Dermis microvascular lymphatic vessel endothelial cell (primary cell): ENCODE measurements around the gene PDZK1. TPM values are rescaled to one million over a fixed set of nuclear protein-coding genes. Genes with fewer than 3 reads are reported as not detected.
"Not testable (repeated sequence)": the region's sequence is repeated elsewhere in the genome, so short reads cannot be mapped to it uniquely, and the experiment has no call there.

Experiments used
- DNase-seq, 2 donors: peaks; one replicate each; pipeline versions ENCODE4 v3.0.0 to v3.0.0-alpha.2; 2010; ENCODE audit warnings: low read depth in 2 of 2
- total RNA-seq: library from RNA; depleted of rRNA; stranded (reverse); fragments of >200 nt; gene quantifications from 2 replicates; pipeline ENCODE4 v1.2.1, GENCODE V29; 2014

The PDZK1 gene
- total RNA-seq, 1 donor from 2014 or later = not detected

DNA sequence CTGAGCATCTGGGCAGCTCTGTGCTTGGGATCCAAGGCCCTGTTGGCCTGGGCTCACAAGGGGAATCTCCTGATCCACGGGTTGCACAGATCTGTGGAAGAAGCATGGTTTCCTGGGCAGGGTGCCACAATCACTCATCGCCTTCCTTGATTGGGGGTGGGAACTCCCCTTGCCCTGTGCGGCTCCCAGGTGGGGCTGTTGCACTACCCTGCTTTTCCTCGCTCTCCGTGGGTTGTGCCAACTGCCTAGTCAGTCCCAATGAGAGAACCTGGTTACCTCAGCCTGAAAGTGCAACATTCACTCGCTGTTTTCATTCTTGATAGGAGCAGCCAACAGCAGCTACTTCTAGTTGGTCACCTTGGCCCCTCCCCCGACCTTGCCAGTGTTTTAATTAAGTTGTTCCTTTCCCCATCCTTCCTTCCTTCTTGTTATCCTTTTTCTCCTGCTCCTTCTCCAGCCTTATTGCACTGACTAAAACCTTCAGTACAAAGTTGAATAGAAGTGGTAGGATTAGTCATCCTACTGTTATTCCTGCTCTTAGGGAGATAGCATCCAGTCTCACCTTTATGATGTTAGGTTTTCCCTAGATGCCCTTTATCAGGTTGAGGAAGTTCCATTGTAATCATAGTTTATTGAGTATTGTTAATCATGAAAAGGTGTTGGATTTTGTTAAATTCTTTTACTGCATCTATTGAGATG lies 50.8 kb downstream of the PDZK1 start:
- DNase-seq = not testable (repeated sequence)

DNA sequence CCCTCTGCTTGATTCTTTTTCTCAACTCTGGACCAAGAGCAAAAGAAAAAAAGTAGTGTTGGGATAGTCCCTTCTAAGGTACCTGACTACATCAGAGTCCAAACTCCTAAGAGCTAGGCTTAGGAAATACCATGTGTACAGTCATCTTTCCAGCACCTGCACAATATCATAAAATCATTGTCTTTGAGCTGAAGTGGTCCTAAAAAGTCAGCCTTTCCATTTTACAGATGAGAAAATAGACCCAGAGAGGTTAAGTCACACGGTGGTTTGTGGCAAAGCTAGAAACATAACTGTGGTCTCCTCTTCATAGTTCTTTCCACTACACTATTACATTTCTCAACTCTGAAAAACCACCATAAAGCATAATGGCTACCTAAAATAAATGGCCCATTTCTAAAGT lies 63.2 kb downstream of the PDZK1 start:
- DNase-seq = not testable (repeated sequence)

DNA sequence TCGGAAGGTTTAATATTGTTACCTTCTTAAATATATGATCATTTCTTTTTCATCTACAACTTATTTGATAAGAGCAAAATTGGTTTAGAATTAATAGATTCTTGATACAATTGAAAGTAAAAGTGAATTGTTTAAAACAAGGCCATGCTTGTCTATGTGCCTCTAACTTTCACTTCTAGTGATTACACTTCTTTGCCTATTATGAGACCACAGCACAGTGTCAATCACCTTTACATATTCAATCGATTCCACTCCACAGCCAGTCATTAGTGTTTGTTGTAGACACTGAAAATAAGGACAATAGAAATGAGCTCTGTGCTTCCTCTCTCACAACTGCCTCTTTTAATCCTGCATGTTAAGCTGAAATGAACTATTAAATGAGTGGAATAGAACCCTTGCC lies 65.3 kb downstream of the PDZK1 start:
- not testable (repeated sequence) for DNase-seq

DNA sequence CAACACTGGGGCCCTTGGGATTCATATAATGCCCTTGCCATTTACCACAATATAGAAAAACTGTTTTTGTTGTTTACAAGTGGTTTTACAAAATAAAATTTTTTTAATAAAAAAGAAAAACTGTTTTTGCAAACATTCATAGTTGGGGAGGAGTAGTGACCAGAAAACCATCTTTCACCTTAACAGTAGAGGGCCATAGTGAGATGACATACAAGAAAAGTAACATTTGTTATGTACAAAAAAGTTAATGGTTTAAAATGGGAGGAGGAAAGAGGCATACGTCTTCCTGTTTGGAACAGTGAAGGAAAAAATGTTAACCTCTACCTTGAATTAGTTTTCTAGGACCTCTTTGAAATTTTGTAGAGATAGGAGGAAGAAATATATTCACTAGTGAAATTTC lies 70.9 kb downstream of the PDZK1 start:
- not testable (repeated sequence) for DNase-seq

DNA sequence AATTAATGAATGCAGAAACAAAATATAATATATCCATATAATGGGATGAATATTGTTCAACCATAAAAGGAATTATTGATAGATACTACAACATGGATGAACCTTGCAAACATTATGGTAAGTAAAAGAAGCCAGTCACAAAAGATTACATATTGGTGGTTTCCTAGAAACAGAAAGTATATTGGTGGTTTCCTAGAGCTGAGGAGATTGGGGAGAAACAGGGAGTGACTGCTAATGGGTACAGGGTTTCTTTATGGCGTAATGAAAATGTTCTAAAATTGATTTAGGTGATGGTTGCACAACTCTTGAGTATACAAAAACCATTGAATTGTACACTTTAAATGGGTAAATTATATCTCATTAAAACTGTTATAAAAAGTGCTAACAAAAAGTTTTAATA lies 85.0 kb downstream of the PDZK1 start:
- not testable (repeated sequence) for DNase-seq

Other genes starting within 250 kb of the PDZK1 start
- gene GPR89A, start 99.4 kb downstream of the PDZK1 start, total RNA-seq = 17.3 and 17.5 TPM in 2 replicates
- gene CD160, start 12.1 kb upstream of the PDZK1 start, total RNA-seq = not detected in 2 replicates
- 10.4 and 12.8 TPM in 2 replicates for gene RNF115, start 116.7 kb upstream of the PDZK1 start, total RNA-seq
- gene POLR3C, start 116.8 kb upstream of the PDZK1 start, total RNA-seq = 21.2 and 25.7 TPM in 2 replicates
- gene NUDT17, start 138.3 kb upstream of the PDZK1 start, total RNA-seq = 1.9 and 2.8 TPM in 2 replicates
- gene PIAS3, start 151.7 kb upstream of the PDZK1 start, total RNA-seq = 4.5 and 6.4 TPM in 2 replicates
- gene ANKRD35, start 178.5 kb upstream of the PDZK1 start, total RNA-seq = under 0.01 TPM in 2 replicates
- gene ITGA10, start 202.7 kb upstream of the PDZK1 start, total RNA-seq = 1.6 and 4.9 TPM in 2 replicates
- gene PEX11B, start 211.3 kb upstream of the PDZK1 start, total RNA-seq = 27.5 and 32.1 TPM in 2 replicates
- gene RBM8A, start 220.1 kb upstream of the PDZK1 start, total RNA-seq = 60.6 and 82.2 TPM in 2 replicates